Measurements from ENCODE around the gene QRICH1. TPM values are rescaled to one million over a fixed set of nuclear protein-coding genes. Genes with fewer than 3 reads are reported as not detected.

The QRICH1 gene
- total and polyA plus RNA-seq, 2 of the 13 experiments (the other 11 are each of a cell fraction or from before 2014, with no cell fraction given) = 52.6 to 102 TPM

- TF ChIP-seq SNAI1 (CRISPR knock-in tag; IDR thresholded peaks at IDR 0.05; ENCODE audit: borderline replicate concordance) (peak; percentile 72; the same call in 1 of the 2 replicates), ZBTB40 (IDR thresholded peaks at IDR 0.05) (no peak), ZBTB40 (CRISPR knock-in tag; IDR thresholded peaks at IDR 0.05) (no peak; the same call in 1 of the 2 replicates), ZBTB38 (CRISPR knock-in tag; IDR thresholded peaks at IDR 0.05) (no peak; the same call in 1 of the 2 replicates), TBL1XR1 (IDR thresholded peaks at IDR 0.05; ENCODE audit: borderline replicate concordance, low read length, partially characterized antibody) (no peak), GATAD1 (CRISPR knock-in tag; IDR thresholded peaks at IDR 0.05) (peak; percentile 92), SOX6 (IDR thresholded peaks at IDR 0.05) (no peak), SOX6 (CRISPR knock-in tag; IDR thresholded peaks at IDR 0.05) (peak; percentile 67), POLR2AphosphoS5 (IDR thresholded peaks at IDR 0.05; ENCODE audit: low read depth, low read length) (peak; percentile 87), ELK4 (CRISPR knock-in tag; IDR thresholded peaks at IDR 0.05; ENCODE audit: borderline replicate concordance) (no peak), ERF (CRISPR knock-in tag; IDR thresholded peaks at IDR 0.05) (0 out of 2 replicates have a peak, but pooled peaks have one; percentile 50), TFDP1 (CRISPR knock-in tag; IDR thresholded peaks at IDR 0.05; ENCODE audit: borderline replicate concordance) (peak; percentile 74; the same call in 1 of the 2 replicates), CSRNP1 (CRISPR knock-in tag; IDR thresholded peaks at IDR 0.05) (peak; percentile 80; the same call in 1 of the 2 replicates), JUNB (CRISPR knock-in tag; IDR thresholded peaks at IDR 0.05; ENCODE audit: borderline replicate concordance) (no peak), ZBTB3 (CRISPR knock-in tag; IDR thresholded peaks at IDR 0.05; ENCODE audit: borderline replicate concordance, low read depth) (0 out of 2 replicates have a peak, but pooled peaks have one; percentile 29), ZNF549 (CRISPR knock-in tag; IDR thresholded peaks at IDR 0.05) (no peak)
Observed at GRCh38 chr3:49104427-49105291, 10.8 kb upstream of the QRICH1 start, which contains the start of gene QARS1 (continued).

Measured in HepG2 (cell line).